Measurements from ENCODE around the gene S1PR3. TPM values are rescaled to one million over a fixed set of nuclear protein-coding genes. Genes with fewer than 3 reads are reported as not detected.
A peak's percentile ranks its signal among the peaks of the same experiment; 100 is the strongest.

The S1PR3 gene
- total RNA-seq, 1 donor from 2014 or later: 1.6 TPM

DNA sequence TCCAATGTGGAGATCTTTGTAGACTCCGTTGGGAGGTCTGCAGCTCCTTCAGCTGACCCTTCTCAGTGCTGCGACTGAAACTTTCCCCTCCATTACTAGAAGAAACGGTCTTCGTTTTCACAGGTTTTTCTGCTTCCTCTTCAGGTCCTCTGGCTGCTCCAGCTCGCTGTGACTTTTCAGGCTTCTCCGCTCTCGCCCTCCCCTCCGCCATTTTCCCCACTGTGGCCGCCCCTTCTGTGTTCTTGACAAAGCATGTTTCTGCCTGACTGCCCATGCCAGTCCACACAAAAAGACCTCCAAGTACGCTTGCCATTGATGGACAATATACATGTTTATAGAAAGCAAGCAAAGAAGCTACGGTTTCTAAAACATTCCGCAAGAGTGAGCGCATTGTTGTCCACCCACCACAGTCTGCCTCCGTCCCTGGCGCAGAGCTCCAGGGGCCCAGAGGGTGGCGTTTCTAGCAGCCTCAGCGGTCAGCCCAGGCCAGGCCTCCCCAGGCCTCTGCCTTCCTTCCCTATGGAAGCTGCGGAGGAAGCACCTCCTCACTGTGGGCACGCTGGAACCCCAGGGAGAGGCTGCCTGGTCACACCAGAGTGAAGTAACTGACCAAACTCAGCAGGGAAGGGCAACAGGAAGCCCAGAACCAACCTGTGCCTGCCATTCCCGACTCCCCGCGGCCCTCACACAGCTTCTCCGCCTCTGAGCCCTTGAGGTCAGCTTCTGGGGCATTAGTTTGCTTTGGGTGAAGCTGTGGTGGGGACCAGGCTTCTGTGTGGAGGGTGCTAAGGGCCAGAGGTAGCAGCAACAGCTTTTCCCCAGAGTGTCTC is 19.9 kb upstream of the S1PR3 start:
- peak; percentile 56 for DNase-seq (ENCODE audit: extremely low spot score, unreplicated experiment)
- H3K27ac Mint-ChIP-seq (ENCODE audit: unreplicated experiment): no peak overlapping the region
- no peaks in the 10 kb centered on the region for H3K36me3 Mint-ChIP-seq (ENCODE audit: unreplicated experiment)

DNA sequence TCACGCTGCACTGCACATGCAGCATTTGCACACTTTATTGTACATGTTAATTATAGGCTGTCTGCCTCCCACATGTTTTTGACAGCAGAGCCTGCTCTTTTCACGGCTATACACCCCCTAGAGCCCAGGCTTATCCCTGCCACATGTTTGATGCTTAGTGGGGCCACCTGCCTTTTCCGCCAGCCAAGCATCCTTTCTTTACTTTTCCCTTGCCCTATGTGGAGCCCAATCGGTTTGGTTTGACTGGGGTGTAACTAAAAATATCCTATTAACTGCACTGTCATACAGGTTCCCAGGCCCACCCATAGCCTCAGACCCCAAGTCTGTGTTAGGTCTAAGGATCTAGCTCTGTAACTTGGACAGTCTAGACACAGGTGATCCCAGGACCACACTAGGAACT is 18.9 kb upstream of the S1PR3 start:
- H3K4me1 Mint-ChIP-seq (ENCODE audit: unreplicated experiment): no peaks in the 10 kb centered on the region
- no peaks in the 10 kb centered on the region for H3K9me3 Mint-ChIP-seq (ENCODE audit: unreplicated experiment)
- TF ChIP-seq, protein P1, sequence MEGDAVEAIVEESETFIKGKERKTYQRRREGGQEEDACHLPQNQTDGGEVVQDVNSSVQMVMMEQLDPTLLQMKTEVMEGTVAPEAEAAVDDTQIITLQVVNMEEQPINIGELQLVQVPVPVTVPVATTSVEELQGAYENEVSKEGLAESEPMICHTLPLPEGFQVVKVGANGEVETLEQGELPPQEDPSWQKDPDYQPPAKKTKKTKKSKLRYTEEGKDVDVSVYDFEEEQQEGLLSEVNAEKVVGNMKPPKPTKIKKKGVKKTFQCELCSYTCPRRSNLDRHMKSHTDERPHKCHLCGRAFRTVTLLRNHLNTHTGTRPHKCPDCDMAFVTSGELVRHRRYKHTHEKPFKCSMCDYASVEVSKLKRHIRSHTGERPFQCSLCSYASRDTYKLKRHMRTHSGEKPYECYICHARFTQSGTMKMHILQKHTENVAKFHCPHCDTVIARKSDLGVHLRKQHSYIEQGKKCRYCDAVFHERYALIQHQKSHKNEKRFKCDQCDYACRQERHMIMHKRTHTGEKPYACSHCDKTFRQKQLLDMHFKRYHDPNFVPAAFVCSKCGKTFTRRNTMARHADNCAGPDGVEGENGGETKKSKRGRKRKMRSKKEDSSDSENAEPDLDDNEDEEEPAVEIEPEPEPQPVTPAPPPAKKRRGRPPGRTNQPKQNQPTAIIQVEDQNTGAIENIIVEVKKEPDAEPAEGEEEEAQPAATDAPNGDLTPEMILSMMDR (IDR thresholded peaks at IDR 0.05): no peak
- DNase-seq (ENCODE audit: extremely low spot score, unreplicated experiment): peak; percentile 40
- peaks cover 32% of the 10 kb centered on the region for H3K27me3 Mint-ChIP-seq (ENCODE audit: unreplicated experiment)
- H3K4me3 Mint-ChIP-seq (ENCODE audit: unreplicated experiment): no peak overlapping the region
- H3K27ac Mint-ChIP-seq (ENCODE audit: unreplicated experiment): no peak overlapping the region
- H3K36me3 Mint-ChIP-seq (ENCODE audit: unreplicated experiment): no peaks in the 10 kb centered on the region

More for the DNA sequence above, 19.9 kb upstream of the S1PR3 start:
- Mint-ChIP-seq H3K9me3 (ENCODE audit: unreplicated experiment) (no peaks in the 10 kb centered on the region), H3K4me3 (ENCODE audit: unreplicated experiment) (no peak overlapping the region), H3K27me3 (ENCODE audit: unreplicated experiment) (peaks cover 29% of the 10 kb centered on the region), H3K4me1 (ENCODE audit: unreplicated experiment) (no peaks in the 10 kb centered on the region)
- TF ChIP-seq, protein P1 (IDR thresholded peaks at IDR 0.05): no peak

DNA sequence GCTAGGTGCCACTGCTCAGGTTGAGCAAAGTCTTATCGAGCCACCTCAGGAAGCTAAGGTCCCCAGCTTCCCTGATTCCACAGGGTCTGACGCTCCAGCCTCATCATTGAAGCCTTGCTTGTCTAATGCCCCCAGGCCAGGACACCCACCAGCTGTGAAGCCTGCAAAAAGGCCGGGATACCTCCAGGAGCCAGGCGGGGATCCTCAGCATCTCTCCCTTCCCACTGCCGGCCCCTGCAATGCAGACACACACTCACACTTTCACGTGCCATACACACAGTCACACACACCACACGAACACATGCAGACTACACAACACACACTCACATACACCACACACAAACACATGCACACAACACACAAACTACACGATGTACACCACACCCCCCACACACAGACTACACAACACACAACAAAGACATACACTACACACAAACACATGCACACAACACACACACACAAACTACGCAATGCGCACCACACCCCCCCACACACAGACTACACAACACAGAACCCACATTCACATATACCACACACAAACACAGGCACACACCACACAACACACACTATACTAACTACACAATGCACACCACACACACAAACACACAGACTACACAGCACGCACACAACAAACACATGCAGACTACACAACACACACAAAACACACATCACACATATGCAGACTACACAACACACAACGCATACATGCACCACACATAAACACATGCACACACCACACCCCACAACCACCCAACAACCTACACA is 17.8 kb upstream of the S1PR3 start:
- H3K4me1 Mint-ChIP-seq (ENCODE audit: unreplicated experiment): no peaks in the 10 kb centered on the region
- TF ChIP-seq, protein P1 (IDR thresholded peaks at IDR 0.05): no peak
- no peaks in the 10 kb centered on the region for H3K36me3 Mint-ChIP-seq (ENCODE audit: unreplicated experiment)
- no peak overlapping the region for H3K4me3 Mint-ChIP-seq (ENCODE audit: unreplicated experiment)
- DNase-seq (ENCODE audit: extremely low spot score, unreplicated experiment): no peak
- no peaks in the 10 kb centered on the region for H3K9me3 Mint-ChIP-seq (ENCODE audit: unreplicated experiment)
- no peak overlapping the region for H3K27ac Mint-ChIP-seq (ENCODE audit: unreplicated experiment)
- peaks cover 31% of the 10 kb centered on the region for H3K27me3 Mint-ChIP-seq (ENCODE audit: unreplicated experiment)

DNA sequence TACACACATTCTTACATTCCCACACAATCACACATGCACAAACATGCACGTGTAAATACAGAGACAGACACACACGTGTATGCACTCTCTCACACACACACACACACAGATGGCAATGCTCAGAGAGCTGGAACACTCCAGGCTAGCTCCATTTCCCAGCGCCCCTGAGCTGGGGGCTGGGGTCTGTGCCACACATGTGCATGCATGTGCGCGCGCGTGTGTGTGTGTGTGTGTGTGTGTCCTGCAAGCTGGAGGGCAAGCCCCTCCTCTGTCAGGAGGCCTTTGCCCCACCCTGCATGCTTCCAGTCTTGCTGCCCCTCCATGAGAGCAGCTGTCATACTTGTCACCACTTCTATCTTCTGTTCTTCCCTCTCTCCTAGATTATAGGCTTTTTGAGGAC is 16.6 kb upstream of the S1PR3 start:
- peaks cover 19% of the 10 kb centered on the region for H3K27me3 Mint-ChIP-seq (ENCODE audit: unreplicated experiment)
- H3K27ac Mint-ChIP-seq (ENCODE audit: unreplicated experiment): no peak overlapping the region
- TF ChIP-seq, protein P1 (IDR thresholded peaks at IDR 0.05): no peak
- no peak for DNase-seq (ENCODE audit: extremely low spot score, unreplicated experiment)
- no peak overlapping the region for H3K4me3 Mint-ChIP-seq (ENCODE audit: unreplicated experiment)
- H3K4me1 Mint-ChIP-seq (ENCODE audit: unreplicated experiment): no peaks in the 10 kb centered on the region
- H3K36me3 Mint-ChIP-seq (ENCODE audit: unreplicated experiment): no peaks in the 10 kb centered on the region
- H3K9me3 Mint-ChIP-seq (ENCODE audit: unreplicated experiment): no peaks in the 10 kb centered on the region

All from osteocyte (in vitro differentiated cells).